Peyer's patch (tissue), 4 donors: ENCODE results near the gene NCAM2.

ENCODE experiments used
- POLR2A ChIP-seq, 2 donors: fragments of 450-650 bp; IDR thresholded peaks; one replicate each; pipeline ENCODE4 v1.5.1; 2017; ENCODE audit warnings: antibody characterized with exemption in 2 of 2, mild to moderate bottlenecking in 2 of 2, moderate library complexity in 2 of 2
- TF ChIP-seq, protein P1 (sequence below), 6 experiments: fragments of 450-650 bp in 4 of 6; fragments of 200-600 bp in 2 of 6; sonication (generic) in 1 of 6; IDR thresholded peaks; one replicate each; pipeline ENCODE4 v1.5.1; 2017 to 2019; ENCODE audit warnings: antibody characterized with exemption in 6 of 6, mild to moderate bottlenecking in 3 of 6, moderate library complexity in 1 of 6

- TF ChIP-seq, protein P1, sequence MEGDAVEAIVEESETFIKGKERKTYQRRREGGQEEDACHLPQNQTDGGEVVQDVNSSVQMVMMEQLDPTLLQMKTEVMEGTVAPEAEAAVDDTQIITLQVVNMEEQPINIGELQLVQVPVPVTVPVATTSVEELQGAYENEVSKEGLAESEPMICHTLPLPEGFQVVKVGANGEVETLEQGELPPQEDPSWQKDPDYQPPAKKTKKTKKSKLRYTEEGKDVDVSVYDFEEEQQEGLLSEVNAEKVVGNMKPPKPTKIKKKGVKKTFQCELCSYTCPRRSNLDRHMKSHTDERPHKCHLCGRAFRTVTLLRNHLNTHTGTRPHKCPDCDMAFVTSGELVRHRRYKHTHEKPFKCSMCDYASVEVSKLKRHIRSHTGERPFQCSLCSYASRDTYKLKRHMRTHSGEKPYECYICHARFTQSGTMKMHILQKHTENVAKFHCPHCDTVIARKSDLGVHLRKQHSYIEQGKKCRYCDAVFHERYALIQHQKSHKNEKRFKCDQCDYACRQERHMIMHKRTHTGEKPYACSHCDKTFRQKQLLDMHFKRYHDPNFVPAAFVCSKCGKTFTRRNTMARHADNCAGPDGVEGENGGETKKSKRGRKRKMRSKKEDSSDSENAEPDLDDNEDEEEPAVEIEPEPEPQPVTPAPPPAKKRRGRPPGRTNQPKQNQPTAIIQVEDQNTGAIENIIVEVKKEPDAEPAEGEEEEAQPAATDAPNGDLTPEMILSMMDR (IDR thresholded peaks at IDR 0.05) = no peak
- TF ChIP-seq POLR2A (IDR thresholded peaks at IDR 0.05) = no peak
Measured at GRCh38 chr21:21406921-21407320, 408.7 kb downstream of the NCAM2 start.
